Measurements from ENCODE around the gene NFKB2. TPM values are rescaled to one million over a fixed set of nuclear protein-coding genes. Genes with fewer than 3 reads are reported as not detected.
A peak's percentile ranks its signal among the peaks of the same experiment; 100 is the strongest.

The NFKB2 gene
- total RNA-seq, 1 donor from 2014 or later = 4.0 TPM

- Histone ChIP-seq H3K36me3 (no peaks in the 10 kb centered on the region), H3K9ac (no peak overlapping the region), H4K20me1 (ENCODE audit: low read depth) (peaks cover 29% of the 10 kb centered on the region), H3K79me2 (ENCODE audit: low read depth) (no peaks in the 10 kb centered on the region), H3F3A (ENCODE audit: low read depth) (peaks cover 35% of the 10 kb centered on the region), H2AFZ (replicated peaks) (no peak overlapping the region), H3K9me3 (ENCODE audit: low read depth) (no peaks in the 10 kb centered on the region), H3K4me3 (no peak overlapping the region), H3K27ac (no peak overlapping the region), H3K27me3 (peaks cover 64% of the 10 kb centered on the region), H3K4me2 (peak overlapping the region; percentile 73), H3K4me1 (peaks cover 38% of the 10 kb centered on the region)
- peaks cover 35% of the 10 kb centered on the region for H3K27me3 Mint-ChIP-seq (ENCODE audit: insufficient read depth, low read depth)
- no peak for TF ChIP-seq EZH2phosphoT487 (IDR thresholded peaks at IDR 0.05)
- TF ChIP-seq CTCF (IDR thresholded peaks at IDR 0.05) = no peak
- TF ChIP-seq EZH2 (IDR thresholded peaks at IDR 0.05) = no peak
- peaks cover 73% of the 10 kb centered on the region for H3K4me1 Mint-ChIP-seq
- peak overlapping the region; percentile 72 for H3K4me3 Mint-ChIP-seq
- H3K9me3 Mint-ChIP-seq = no peaks in the 10 kb centered on the region
- peak overlapping the region; percentile 97 for H3K27ac Mint-ChIP-seq
- no peak for DNase-seq (ENCODE audit: low spot score)
- peaks cover 2% of the 10 kb centered on the region for H3K36me3 Mint-ChIP-seq
Measured at GRCh38 chr10:102411341-102412255, 16.1 kb downstream of the NFKB2 start.

GRCh38 chr10:102412293-102412692 is 16.8 kb downstream of the NFKB2 start:
- no peaks in the 10 kb centered on the region for H3K9me3 ChIP-seq (ENCODE audit: low read depth)
- no peaks in the 10 kb centered on the region for H3K36me3 ChIP-seq
- H3K36me3 Mint-ChIP-seq = no peaks in the 10 kb centered on the region
- H3K4me3 ChIP-seq = no peak overlapping the region
- H3K27ac Mint-ChIP-seq = peak overlapping the region; percentile 97
- TF ChIP-seq EZH2phosphoT487 (IDR thresholded peaks at IDR 0.05) (no peak), EZH2 (IDR thresholded peaks at IDR 0.05) (no peak), CTCF (IDR thresholded peaks at IDR 0.05) (no peak)
- peaks cover 60% of the 10 kb centered on the region for H3K27me3 ChIP-seq
- no peak overlapping the region for H3K27ac ChIP-seq
- H3K9ac ChIP-seq = no peak overlapping the region
- no peak overlapping the region for H2AFZ ChIP-seq (replicated peaks)
- H3K9me3 Mint-ChIP-seq = no peaks in the 10 kb centered on the region
- peaks cover 75% of the 10 kb centered on the region for H3K4me1 Mint-ChIP-seq
- peak overlapping the region; percentile 48 for H3K4me3 Mint-ChIP-seq
- peaks cover 26% of the 10 kb centered on the region for H4K20me1 ChIP-seq (ENCODE audit: low read depth)
- peaks cover 35% of the 10 kb centered on the region for H3F3A ChIP-seq (ENCODE audit: low read depth)
- H3K79me2 ChIP-seq (ENCODE audit: low read depth) = no peaks in the 10 kb centered on the region
- H3K4me2 ChIP-seq = peak overlapping the region; percentile 55
- DNase-seq (ENCODE audit: low spot score) = no peak
- H3K27me3 Mint-ChIP-seq (ENCODE audit: insufficient read depth, low read depth) = peaks cover 35% of the 10 kb centered on the region
- peaks cover 38% of the 10 kb centered on the region for H3K4me1 ChIP-seq

DNA sequence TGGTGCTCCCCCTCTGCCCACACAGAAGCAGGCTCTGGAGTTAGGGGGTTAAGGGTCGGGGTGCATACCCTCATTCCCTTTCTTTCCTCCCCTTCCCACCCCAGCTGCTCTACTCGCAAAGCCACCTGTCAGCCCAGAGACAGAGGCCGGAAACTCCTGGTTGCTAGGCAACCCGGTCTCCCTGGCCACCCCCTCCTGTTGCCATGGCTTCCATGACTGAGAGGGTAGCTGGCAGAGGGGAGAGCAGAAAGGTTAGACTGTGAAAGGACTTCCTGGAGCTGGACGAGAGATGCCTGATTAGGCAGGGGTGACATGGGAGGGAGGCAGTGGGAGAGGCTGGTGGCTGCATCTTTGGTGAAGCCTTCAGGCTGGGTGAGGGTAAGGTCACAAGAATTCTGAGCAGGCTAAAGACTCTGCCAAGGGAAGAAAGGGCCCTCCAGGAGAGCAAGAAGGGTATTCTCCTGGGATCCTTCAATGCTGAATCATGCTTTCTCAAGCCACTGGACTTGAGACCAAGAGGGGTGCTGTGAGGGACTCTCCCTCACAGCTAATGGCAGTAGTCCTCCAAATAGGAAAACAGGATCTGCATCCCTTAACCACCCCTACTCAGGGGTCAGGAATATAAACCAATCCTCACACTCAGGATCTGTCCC is 17.7 kb downstream of the NFKB2 start:
- Histone ChIP-seq H3K4me2 (peak overlapping the region; percentile 55), H3K9me3 (ENCODE audit: low read depth) (no peaks in the 10 kb centered on the region), H3F3A (ENCODE audit: low read depth) (peaks cover 36% of the 10 kb centered on the region), H4K20me1 (ENCODE audit: low read depth) (peaks cover 18% of the 10 kb centered on the region), H3K4me3 (no peak overlapping the region), H3K9ac (no peak overlapping the region), H3K27ac (no peak overlapping the region), H2AFZ (replicated peaks) (no peak overlapping the region), H3K4me1 (peaks cover 39% of the 10 kb centered on the region), H3K79me2 (ENCODE audit: low read depth) (no peaks in the 10 kb centered on the region), H3K36me3 (no peaks in the 10 kb centered on the region), H3K27me3 (peaks cover 60% of the 10 kb centered on the region)
- Mint-ChIP-seq H3K4me3 (peak overlapping the region; percentile 78), H3K27ac (peak overlapping the region; percentile 90), H3K4me1 (peaks cover 80% of the 10 kb centered on the region), H3K27me3 (ENCODE audit: insufficient read depth, low read depth) (peaks cover 36% of the 10 kb centered on the region), H3K36me3 (no peaks in the 10 kb centered on the region), H3K9me3 (no peaks in the 10 kb centered on the region)
- peak; percentile 88 for DNase-seq (ENCODE audit: low spot score)
- TF ChIP-seq EZH2phosphoT487 (IDR thresholded peaks at IDR 0.05) (no peak), CTCF (IDR thresholded peaks at IDR 0.05) (no peak), EZH2 (IDR thresholded peaks at IDR 0.05) (no peak)
